Germinal center (tissue), 1 donor: ENCODE measurements around the gene AGTPBP1.

ENCODE experiments used
- DNase-seq: peaks from one replicate; pipeline ENCODE4 v3.0.0; 2012; ENCODE audit warnings: mixed read lengths, low spot score

The AGTPBP1 gene

DNA sequence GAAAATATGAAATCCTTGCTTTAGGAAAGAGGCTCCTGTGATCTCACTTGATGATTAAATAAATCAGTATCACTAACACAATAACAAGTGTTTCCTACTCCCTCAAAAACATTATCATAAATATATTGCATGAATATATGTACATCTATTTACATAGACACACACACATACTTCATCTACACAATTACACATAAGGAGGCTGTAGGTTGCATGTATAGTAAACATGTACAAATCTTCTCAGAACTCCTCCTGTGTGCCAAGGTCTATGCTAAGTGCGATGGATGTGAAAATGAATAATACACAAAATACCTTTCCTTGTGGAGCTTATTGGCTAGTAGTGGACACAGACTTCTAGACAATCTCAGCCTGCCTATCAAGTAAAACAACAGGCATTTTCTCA, 239.9 kb downstream of the AGTPBP1 start:
- DNase-seq, result no peak

DNA sequence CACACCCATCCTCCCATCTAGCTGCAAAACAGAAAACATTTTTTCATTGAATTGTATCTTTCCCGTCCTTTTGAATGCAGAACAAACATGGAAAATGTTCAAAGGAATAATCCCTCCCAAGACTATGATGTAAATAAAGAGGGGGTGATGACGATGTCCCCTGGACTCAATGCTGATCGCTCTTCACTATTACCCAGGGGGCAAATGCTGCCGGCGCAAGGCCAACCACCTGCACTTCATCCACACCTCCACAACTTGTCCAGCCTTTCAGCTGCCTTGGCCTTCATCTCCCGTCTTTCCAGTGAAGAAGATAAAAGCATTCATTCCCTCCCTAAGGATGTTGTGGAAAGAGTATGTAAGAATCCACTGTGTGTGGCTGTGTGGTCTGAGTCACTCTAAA, 240.3 kb downstream of the AGTPBP1 start:
- no peak for DNase-seq
